ENCODE measurements around the gene QRICH1. TPM values are rescaled to one million over a fixed set of nuclear protein-coding genes. Genes with fewer than 3 reads are reported as not detected.

Gene QRICH1
- total and polyA plus RNA-seq, 2 of the 13 experiments (the other 11 are each of a cell fraction or from before 2014, with no cell fraction given), result 52.6 to 102 TPM

DNA sequence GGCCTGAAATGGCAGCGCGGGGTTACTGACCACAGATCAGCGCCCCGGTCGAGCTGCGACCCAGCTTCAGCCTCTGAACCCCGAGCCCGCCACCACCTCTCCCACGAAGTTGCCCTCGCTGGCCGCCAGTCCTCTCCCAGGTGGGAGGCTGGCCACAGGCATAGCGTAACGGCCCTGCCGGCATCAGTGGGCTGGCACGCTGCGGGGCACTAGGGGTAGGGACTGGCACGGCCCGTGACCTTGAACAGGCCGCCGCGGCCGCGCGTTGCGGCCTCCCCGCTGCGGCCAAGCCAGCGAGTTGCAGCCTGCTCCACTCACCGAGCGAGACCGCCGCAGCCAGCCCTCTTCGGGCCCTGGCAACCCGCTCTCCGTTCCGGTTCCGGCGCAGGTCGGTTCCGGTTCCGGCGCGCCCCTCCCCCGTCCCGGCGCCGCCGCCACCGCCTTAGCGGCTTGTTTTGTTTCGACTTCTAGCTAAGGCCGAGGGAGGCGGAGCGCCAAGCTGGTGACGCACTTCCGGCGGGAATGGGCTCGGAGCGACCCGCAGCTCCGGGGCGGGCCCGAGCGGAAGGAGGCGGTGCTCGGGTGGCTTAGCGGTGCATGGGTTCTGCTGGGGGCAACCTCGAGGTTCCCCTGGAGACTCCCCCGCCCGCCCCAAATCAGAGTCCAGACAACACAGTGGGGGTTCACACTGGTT lies 26.7 kb upstream of the QRICH1 start, which contains the start of gene USP19 (continued):
- TF ChIP-seq GTF3A (CRISPR knock-in tag; conservative IDR thresholded peaks at IDR 0.05) (no peak), BRD4 (CRISPR knock-in tag; IDR thresholded peaks at IDR 0.05) (peak; percentile 83), PAWR (CRISPR knock-in tag; IDR thresholded peaks at IDR 0.05; ENCODE audit: borderline replicate concordance) (no peak), ZNF784 (CRISPR knock-in tag; IDR thresholded peaks at IDR 0.05; ENCODE audit: borderline replicate concordance) (no peak), ARHGAP35 (CRISPR knock-in tag; IDR thresholded peaks at IDR 0.05; ENCODE audit: borderline replicate concordance) (peak; percentile 63; the same call in 1 of the 2 replicates), ZNF749 (CRISPR knock-in tag; IDR thresholded peaks at IDR 0.05; ENCODE audit: borderline replicate concordance) (0 out of 2 replicates have a peak, but pooled peaks have one; percentile 6), NR0B2 (CRISPR knock-in tag; IDR thresholded peaks at IDR 0.05) (peak; percentile 72; the same call in 1 of the 2 replicates), YEATS2 (CRISPR knock-in tag; IDR thresholded peaks at IDR 0.05; ENCODE audit: borderline replicate concordance) (peak; percentile 95), ZSCAN9 (CRISPR knock-in tag; IDR thresholded peaks at IDR 0.05; ENCODE audit: borderline replicate concordance) (peak; percentile 52; the same call in 1 of the 2 replicates), ZNF549 (CRISPR knock-in tag; IDR thresholded peaks at IDR 0.05) (no peak), HOXA5 (CRISPR knock-in tag; IDR thresholded peaks at IDR 0.05) (peak; percentile 92; the same call in 1 of the 2 replicates), U2AF2 (IDR thresholded peaks at IDR 0.05; ENCODE audit: low read depth, low read length) (no peak), AHR (CRISPR knock-in tag; IDR thresholded peaks at IDR 0.05) (0 out of 2 replicates have a peak, but pooled peaks have one; percentile 49), ATF6 (CRISPR knock-in tag; conservative IDR thresholded peaks at IDR 0.05) (no peak), NCOA2 (CRISPR knock-in tag; IDR thresholded peaks at IDR 0.05) (peak; percentile 39; the same call in 1 of the 2 replicates), MAF1 (CRISPR knock-in tag; IDR thresholded peaks at IDR 0.05; ENCODE audit: borderline replicate concordance) (no peak), TOE1 (CRISPR knock-in tag; IDR thresholded peaks at IDR 0.05) (no peak), ZNF839 (CRISPR knock-in tag; IDR thresholded peaks at IDR 0.05; ENCODE audit: borderline replicate concordance) (peak; percentile 56; the same call in 1 of the 2 replicates), SRF (IDR thresholded peaks at IDR 0.05; ENCODE audit: low read depth, low read length) (no peak), SOX5 (CRISPR knock-in tag; IDR thresholded peaks at IDR 0.05; ENCODE audit: borderline replicate concordance) (no peak; the same call in 1 of the 2 replicates), ATAD3A (CRISPR knock-in tag; IDR thresholded peaks at IDR 0.05) (no peak), POLR2AphosphoS5 (IDR thresholded peaks at IDR 0.05; ENCODE audit: low read depth, low read length) (peak; percentile 84), RFX1 (IDR thresholded peaks at IDR 0.05) (no peak), ZNF431 (CRISPR knock-in tag; IDR thresholded peaks at IDR 0.05; ENCODE audit: borderline replicate concordance, low read depth) (0 out of 2 replicates have a peak, but pooled peaks have one; percentile 42)
- TF ChIP-seq, protein P1, sequence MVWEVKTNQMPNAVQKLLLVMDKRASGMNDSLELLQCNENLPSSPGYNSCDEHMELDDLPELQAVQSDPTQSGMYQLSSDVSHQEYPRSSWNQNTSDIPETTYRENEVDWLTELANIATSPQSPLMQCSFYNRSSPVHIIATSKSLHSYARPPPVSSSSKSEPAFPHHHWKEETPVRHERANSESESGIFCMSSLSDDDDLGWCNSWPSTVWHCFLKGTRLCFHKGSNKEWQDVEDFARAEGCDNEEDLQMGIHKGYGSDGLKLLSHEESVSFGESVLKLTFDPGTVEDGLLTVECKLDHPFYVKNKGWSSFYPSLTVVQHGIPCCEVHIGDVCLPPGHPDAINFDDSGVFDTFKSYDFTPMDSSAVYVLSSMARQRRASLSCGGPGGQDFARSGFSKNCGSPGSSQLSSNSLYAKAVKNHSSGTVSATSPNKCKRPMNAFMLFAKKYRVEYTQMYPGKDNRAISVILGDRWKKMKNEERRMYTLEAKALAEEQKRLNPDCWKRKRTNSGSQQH (CRISPR knock-in tag; IDR thresholded peaks at IDR 0.05; ENCODE audit: low read depth), result peak; percentile 78

Measured in HepG2 (cell line).